ENCODE results near the gene EBI3. TPM values are rescaled to one million over a fixed set of nuclear protein-coding genes. Genes with fewer than 3 reads are reported as not detected.
"Not testable (repeated sequence)": the region's sequence is repeated elsewhere in the genome, so short reads cannot be mapped to it uniquely, and the experiment has no call there.

EBI3 gene
- total RNA-seq, 1 experiment from 2014 or later, result 6.4 TPM

DNA sequence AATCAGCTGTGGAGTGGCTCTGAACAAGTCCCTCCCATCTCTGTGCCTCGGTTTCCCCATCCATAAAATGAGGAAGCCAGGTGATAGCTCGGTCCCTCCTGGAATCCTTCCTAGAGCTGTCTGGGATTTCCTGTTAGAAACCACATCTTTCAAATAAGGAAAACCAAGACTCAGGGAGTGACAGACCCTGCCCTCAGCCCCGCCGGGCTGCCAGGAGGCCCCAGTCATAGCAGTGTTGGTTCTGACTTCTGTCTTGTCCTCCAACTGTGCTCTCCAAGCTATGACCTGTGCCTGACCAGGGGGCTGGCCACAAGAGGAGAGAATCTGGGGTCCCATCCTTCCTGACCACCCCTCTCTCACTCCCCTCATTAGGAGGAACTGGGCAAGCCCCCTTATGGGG lies 48.7 kb downstream of the EBI3 start:
- DNase-seq (ENCODE audit: low spot score), result no peak

- DNase-seq (ENCODE audit: low spot score), result no peak
Observed at GRCh38 chr19:4278419-4279266, 49.3 kb downstream of the EBI3 start, which contains the start of gene SHD. Gene SHD, plus strand, starts transcription at chr19:4279266. Its CDS starts 798 bp downstream, at chr19:4280064.

DNA sequence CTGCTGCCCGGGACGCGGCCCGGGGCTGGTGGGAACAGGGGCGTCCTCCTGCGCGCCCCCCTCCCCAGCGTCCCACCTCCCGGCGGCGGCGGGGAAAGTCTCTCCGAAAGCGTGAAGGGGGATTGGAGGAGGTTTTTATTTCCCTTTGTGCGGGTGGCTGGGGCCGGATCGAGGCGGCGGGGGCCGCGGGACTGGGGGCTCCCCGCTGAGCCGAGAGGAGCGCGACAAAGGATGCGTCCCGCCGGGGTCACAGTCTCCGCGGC lies 49.9 kb downstream of the EBI3 start:
- no peak for DNase-seq (ENCODE audit: low spot score)

- DNase-seq (ENCODE audit: low spot score), result no peak
Observed at GRCh38 chr19:4279530-4280422, 50.5 kb downstream of the EBI3 start.

DNA sequence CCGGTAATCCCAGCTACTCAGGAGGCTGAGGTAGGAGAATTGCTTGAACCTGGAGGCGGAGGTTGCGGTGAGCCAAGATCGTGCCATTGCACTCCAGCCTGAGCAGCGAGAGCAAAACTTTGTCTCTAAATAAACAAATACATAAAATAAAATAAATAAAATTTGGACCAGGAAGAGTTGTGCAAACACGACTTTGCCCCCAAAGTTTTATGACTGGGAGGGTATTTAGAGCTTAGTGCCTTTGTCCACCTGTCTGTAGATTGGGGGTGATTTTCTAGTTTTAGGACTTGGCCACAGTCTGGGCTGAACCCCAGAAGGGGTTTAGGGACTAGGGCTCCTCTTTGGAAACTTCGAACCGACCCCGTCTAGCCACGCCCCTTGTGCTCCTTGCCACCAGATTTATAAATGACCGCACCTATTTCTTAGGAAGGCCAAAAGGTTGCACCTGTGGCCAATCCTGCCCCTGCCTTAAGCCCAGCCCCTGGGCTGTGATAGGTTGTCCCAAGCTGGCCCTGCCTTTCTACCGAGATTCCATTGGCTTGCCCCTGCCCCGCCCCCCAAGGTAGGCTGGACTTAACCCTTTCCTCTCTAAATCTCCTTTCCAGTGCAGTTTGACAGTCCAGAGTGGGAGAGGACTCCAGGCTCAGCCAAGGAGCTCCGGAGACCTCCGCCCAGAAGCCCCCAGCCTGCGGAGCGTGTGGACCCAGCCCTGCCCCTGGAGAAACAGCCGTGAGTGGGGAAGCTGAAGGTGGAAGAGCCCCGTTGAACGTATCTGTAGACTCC lies 55.0 kb downstream of the EBI3 start:
- DNase-seq (ENCODE audit: low spot score), result peak; percentile 34

DNA sequence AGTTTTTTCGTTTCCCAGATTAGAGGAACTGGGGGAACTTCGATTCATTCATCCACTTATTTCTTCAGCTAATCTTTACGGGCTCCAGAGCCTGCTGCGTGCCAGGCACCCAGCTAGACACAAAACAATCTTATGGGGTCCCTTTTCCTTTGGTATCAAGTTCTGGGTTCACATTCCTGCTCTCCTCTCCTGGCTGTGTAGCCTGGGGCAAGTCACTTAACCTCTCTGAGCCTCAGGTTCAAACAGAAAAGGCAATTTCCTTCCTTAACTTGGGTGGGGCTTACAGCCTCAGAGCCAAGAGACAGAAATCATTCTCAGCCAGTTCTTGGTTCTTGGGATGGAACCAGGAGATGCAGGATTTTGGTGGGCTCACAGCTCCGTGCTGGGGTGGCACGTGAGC lies 55.7 kb downstream of the EBI3 start:
- DNase-seq (ENCODE audit: low spot score), result no peak

DNA sequence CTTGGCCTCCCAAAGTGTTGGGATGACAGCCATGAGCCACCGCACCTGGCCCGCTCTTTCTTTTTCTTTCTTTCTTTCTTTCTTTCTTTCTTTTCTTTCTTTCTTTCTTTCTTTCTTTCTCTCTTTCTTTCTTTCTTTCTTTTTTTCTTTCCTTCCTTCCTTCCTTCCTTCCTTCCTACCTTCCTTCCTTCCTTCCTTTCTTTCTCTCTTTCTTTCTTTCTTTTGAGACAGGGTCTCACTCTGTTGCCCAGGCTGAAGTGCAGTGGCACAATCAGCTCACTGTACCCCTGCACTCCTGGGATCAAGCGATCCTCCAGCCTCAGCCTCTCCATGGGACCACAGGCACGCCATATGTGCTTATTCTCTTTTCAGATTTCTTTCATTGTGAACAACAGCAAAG lies 56.8 kb downstream of the EBI3 start:
- not testable (repeated sequence) for DNase-seq (ENCODE audit: low spot score)

Other genes starting within 250 kb of the EBI3 start
- 1,286 and 1,342 TPM in 2 replicates for gene EEF2, start 244.1 kb upstream of the EBI3 start, total RNA-seq (2014; rRNA removed; shearing (Covaris generic))
- 28.7 and 33.9 TPM in 2 replicates for gene PIAS4, start 221.8 kb upstream of the EBI3 start, total RNA-seq (2014; rRNA removed; shearing (Covaris generic))
- gene ZBTB7A, start 162.6 kb upstream of the EBI3 start, total RNA-seq (2014; rRNA removed; shearing (Covaris generic)), result 15.8 and 16.4 TPM in 2 replicates
- gene MAP2K2, start 105.4 kb upstream of the EBI3 start, total RNA-seq (2014; rRNA removed; shearing (Covaris generic)), result 203 and 204 TPM in 2 replicates
- gene CREB3L3, start 75.9 kb upstream of the EBI3 start, total RNA-seq (2014; rRNA removed; shearing (Covaris generic)), result not detected in 2 replicates
- 32.6 and 35.5 TPM in 2 replicates for gene SIRT6, start 47.0 kb upstream of the EBI3 start, total RNA-seq (2014; rRNA removed; shearing (Covaris generic))
- gene ANKRD24, start 46.8 kb upstream of the EBI3 start, total RNA-seq (2014; rRNA removed; shearing (Covaris generic)), result 0.41 and 0.53 TPM in 2 replicates
- gene YJU2, start 17.6 kb downstream of the EBI3 start, total RNA-seq (2014; rRNA removed; shearing (Covaris generic)), result 39.6 and 42.4 TPM in 2 replicates
- 0.24 and 0.53 TPM in 2 replicates for gene SHD, start 49.7 kb downstream of the EBI3 start, total RNA-seq (2014; rRNA removed; shearing (Covaris generic))
- gene TMIGD2, start 72.9 kb downstream of the EBI3 start, total RNA-seq (2014; rRNA removed; shearing (Covaris generic)), result not detected in 2 replicates
- gene FSD1, start 75.1 kb downstream of the EBI3 start, total RNA-seq (2014; rRNA removed; shearing (Covaris generic)), result 43.2 and 61.1 TPM in 2 replicates
- 73.5 and 96.1 TPM in 2 replicates for gene STAP2, start 109.3 kb downstream of the EBI3 start, total RNA-seq (2014; rRNA removed; shearing (Covaris generic))
- 6.4 and 6.6 TPM in 2 replicates for gene MPND, start 114.0 kb downstream of the EBI3 start, total RNA-seq (2014; rRNA removed; shearing (Covaris generic))
- gene SH3GL1, start 171.0 kb downstream of the EBI3 start, total RNA-seq (2014; rRNA removed; shearing (Covaris generic)), result 94.0 and 137 TPM in 2 replicates
- 37.8 and 52.7 TPM in 2 replicates for gene CHAF1A, start 173.1 kb downstream of the EBI3 start, total RNA-seq (2014; rRNA removed; shearing (Covaris generic))
- gene UBXN6, start 228.3 kb downstream of the EBI3 start, total RNA-seq (2014; rRNA removed; shearing (Covaris generic)), result 87.4 and 97.0 TPM in 2 replicates
- 53.9 and 88.2 TPM in 2 replicates for gene HDGFL2, start 242.8 kb downstream of the EBI3 start, total RNA-seq (2014; rRNA removed; shearing (Covaris generic))